Bronchial epithelial cell (primary cell): Measurements from ENCODE around the gene TRIM37. TPM values are rescaled to one million over a fixed set of nuclear protein-coding genes. Genes with fewer than 3 reads are reported as not detected.
A peak's percentile ranks its signal among the peaks of the same experiment; 100 is the strongest.

Source experiments
- DNase-seq: peaks from one replicate; pipeline ENCODE4 v3.0.0-alpha.2; 2010; ENCODE audit warnings: low read depth
- FAIRE-seq: peaks from 2 replicates; lab custom pipeline; 2011; peaks lifted over from hg19 to GRCh38; lab: Jason Lieb, UNC
- H3K27me3 ChIP-seq: 2 replicates; pipeline ENCODE4 v1.5.1; 2011; ENCODE audit warnings: low read length; ENCODE audit not compliant: control insufficient read depth, insufficient read depth
- H3K36me3 ChIP-seq: 2 replicates; pipeline ENCODE4 v1.5.1; 2011; ENCODE audit warnings: low read length; ENCODE audit not compliant: control insufficient read depth, insufficient read depth
- H3K4me3 ChIP-seq: 2 replicates; pipeline ENCODE4 v1.5.1; 2011; ENCODE audit warnings: mild to moderate bottlenecking, low read depth, low read length, control low read depth
- total RNA-seq: library from RNA; depleted of rRNA; stranded (reverse); fragments of >200 nt; gene quantifications from 2 replicates; pipeline ENCODE4 v1.2.1, GENCODE V29; 2014
- TF ChIP-seq, protein P1 (sequence below): IDR thresholded peaks from 2 replicates; pipeline ENCODE4 v1.5.1; 2011; ENCODE audit warnings: mild to moderate bottlenecking, moderate library complexity, low read length, control low read depth, inconsistent platforms; ENCODE audit not compliant: insufficient read depth, severe bottlenecking

TRIM37 gene
- total RNA-seq, 1 donor from 2014 or later, result 29.0 TPM

DNA sequence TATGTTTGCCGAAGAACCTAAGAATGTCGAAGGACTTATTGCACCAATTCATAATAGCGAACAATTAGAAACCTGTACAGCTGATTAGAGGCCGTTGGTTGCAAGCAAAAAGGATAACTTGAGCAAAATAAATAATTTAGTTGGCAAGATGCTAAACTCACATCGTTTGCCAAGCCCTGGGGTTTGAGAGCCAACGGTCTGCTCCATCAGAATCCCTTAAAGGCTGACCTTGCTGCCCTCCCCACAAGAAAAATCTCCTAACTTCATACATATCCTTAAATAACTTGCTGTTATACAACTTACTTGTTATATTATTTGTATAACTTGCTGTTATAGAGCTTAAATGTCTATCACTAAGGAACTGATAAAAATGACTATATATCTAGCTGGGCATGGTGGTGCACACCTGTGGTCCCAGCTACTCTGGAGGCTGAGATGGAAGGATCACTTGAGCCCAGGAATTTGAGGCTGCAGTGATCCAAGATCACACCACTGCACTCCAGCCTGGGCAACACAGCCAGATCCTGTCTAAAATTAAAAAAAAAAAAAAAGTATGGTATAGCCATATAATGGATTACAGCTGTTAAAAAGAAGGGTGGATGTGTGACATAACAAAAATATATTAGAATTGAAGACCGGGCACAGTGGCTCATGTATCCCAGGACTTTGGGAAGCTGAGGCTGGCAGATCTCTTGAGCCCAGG lies 1.9 kb upstream of the TRIM37 start:
- Histone ChIP-seq H3K4me3 (no peak overlapping the region), H3K27me3 (no peaks in the 10 kb centered on the region), H3K36me3 (no peaks in the 10 kb centered on the region)
- no peak for DNase-seq
- TF ChIP-seq, protein P1, sequence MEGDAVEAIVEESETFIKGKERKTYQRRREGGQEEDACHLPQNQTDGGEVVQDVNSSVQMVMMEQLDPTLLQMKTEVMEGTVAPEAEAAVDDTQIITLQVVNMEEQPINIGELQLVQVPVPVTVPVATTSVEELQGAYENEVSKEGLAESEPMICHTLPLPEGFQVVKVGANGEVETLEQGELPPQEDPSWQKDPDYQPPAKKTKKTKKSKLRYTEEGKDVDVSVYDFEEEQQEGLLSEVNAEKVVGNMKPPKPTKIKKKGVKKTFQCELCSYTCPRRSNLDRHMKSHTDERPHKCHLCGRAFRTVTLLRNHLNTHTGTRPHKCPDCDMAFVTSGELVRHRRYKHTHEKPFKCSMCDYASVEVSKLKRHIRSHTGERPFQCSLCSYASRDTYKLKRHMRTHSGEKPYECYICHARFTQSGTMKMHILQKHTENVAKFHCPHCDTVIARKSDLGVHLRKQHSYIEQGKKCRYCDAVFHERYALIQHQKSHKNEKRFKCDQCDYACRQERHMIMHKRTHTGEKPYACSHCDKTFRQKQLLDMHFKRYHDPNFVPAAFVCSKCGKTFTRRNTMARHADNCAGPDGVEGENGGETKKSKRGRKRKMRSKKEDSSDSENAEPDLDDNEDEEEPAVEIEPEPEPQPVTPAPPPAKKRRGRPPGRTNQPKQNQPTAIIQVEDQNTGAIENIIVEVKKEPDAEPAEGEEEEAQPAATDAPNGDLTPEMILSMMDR, result no peak
- FAIRE-seq, result no peak

DNA sequence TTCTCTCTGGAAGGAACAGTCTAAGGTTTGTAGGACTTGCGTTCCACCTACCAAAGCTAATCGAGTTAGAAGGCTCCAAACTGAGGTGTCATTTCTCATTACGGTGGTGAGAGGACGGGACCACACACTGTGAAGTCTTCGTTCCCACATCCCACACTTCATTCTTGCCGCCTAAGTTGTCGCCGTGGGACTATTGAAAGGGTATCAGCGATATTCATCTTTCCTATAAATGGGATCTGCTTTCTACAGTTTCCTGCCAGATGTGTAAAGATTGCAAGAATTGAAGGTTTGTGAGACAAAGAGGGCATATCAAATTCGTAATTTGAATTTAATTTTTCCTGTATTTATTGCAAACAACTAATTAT lies 608 bp upstream of the TRIM37 start:
- H3K36me3 ChIP-seq, result no peaks in the 10 kb centered on the region
- TF ChIP-seq, protein P1, result no peak
- no peak for FAIRE-seq

DNA sequence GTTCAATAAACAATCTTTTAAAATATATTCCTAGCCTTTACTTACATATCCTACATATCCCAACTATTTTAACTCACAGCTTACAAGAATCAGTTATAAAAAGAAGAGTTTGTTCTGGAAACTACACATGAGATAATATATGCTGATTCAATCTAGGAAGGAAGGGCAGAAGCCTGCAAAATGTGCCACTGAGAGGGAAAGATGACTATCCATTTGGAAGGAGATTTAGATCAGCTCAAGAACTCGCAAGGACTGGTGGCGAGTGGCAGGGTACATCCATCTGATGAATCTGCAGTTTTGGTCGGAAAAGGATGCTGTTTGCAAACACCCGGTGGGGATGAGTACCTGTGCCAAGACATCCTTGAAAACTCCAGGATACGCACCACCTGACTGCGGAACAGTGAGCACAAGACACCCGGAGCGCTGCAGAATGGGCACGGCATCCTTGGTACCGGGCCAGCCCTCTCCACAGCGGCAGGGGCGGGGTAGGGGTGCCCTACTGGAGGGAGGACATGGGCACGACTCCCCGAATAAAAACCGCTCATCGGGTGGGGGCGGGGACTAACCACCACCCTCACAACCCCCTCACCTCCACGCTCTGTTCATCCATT lies 723 bp downstream of the TRIM37 start:
- peak overlapping the region; percentile 87 for H3K4me3 ChIP-seq
- no peaks in the 10 kb centered on the region for H3K27me3 ChIP-seq
- TF ChIP-seq, protein P1, result no peak
- peaks cover 2% of the 10 kb centered on the region for H3K36me3 ChIP-seq
- no peak for FAIRE-seq
- DNase-seq, result peak; percentile 47

More for the DNA sequence above, 608 bp upstream of the TRIM37 start:
- DNase-seq, result no peak
- Histone ChIP-seq H3K4me3 (peak overlapping the region; percentile 87), H3K27me3 (no peaks in the 10 kb centered on the region)

DNA sequence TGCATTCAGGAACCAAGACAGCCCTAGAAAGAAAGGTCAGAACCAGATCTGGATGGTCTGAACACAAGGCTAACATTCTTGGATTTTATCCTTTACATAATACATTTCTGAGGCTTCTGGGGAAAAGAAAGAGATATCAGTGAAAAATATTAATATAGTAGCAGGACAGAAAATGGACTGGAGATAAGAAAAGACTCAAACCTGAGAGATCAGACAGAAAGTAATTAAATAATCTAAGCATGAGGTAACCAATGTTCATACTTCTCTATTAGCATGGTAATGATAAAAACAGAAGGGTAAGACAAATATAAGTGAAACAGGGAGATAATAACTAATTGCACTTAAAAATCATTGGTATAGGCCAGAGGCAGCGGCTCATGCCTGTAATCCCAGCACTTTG lies 5.5 kb downstream of the TRIM37 start:
- Histone ChIP-seq H3K36me3 (peaks cover 2% of the 10 kb centered on the region), H3K27me3 (no peaks in the 10 kb centered on the region), H3K4me3 (no peak overlapping the region)
- no peak for DNase-seq
- no peak for FAIRE-seq
- TF ChIP-seq, protein P1, result no peak

DNA sequence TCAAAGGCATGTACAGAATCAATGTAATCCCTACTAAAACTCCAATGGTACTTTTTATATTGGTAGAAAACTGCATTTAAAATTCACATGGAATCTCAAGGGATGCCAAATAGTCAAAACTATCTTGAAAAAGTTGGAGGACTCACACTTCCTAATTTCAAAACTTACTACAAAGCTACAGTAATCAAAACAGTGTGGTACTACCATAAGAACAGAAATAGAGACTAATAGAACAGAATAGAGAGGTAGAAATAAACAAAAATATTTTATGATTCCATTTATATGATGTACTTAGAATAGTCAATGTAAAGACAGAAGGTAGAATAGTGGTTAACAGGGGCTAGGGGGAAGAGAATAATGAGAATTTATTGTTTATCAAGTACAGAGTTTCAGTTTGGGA lies 8.8 kb downstream of the TRIM37 start:
- DNase-seq, result no peak
- no peak for FAIRE-seq
- Histone ChIP-seq H3K4me3 (no peak overlapping the region), H3K27me3 (no peaks in the 10 kb centered on the region), H3K36me3 (peaks cover 2% of the 10 kb centered on the region)
- TF ChIP-seq, protein P1, result no peak
